Fibroblast of lung (primary cell): ENCODE results near the gene KCNG2.

Source experiments
- EZH2 ChIP-seq: IDR thresholded peaks from 2 replicates; pipeline ENCODE4 v1.5.1; 2012; ENCODE audit warnings: low read length, control low read depth, mild to moderate bottlenecking; ENCODE audit errors: missing control alignments
- TF ChIP-seq, protein P1 (sequence below), 2 donors: IDR thresholded peaks in 1 of 2; conservative IDR thresholded peaks in 1 of 2; 1 replicate in 1 of 2; 2 replicates in 1 of 2; pipeline ENCODE4 v1.5.1; 2011 to 2012; ENCODE audit warnings: low read length in 2 of 2, control low read depth in 1 of 2, inconsistent platforms in 1 of 2, low read depth in 1 of 2, mild to moderate bottlenecking in 1 of 2

DNA sequence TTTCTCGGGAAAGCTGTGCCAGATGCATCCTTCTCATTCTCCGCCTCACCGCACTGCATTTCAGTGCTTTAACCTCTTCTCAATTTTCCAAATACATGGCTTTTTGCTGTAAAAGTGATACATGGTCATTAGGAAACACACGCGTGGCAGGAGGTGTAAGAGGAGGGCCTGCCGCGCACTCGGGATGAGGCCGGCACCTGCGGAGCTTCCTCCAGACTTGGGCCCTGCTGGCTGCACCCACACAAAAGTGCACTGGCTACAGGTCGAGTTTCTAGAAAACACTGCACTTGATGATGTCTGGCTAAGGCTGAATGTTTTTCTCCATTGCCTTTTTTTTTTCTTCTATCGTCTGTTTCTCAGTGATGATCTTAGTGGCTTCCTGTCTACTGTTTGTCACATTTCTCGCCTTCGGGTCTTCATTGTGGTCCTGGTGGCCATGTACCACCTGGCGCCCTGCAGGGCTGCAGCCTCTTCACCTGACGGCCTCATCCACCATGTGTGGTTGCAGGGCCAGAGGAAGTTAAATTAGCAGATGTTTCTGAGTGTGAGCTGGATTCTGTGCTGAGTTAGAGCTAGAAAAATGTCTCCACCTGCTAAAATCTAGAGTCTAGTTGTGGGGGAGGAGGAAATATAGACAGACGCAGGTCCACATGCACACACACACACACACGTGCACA, 7.6 kb downstream of the KCNG2 start:
- TF ChIP-seq, protein P1, sequence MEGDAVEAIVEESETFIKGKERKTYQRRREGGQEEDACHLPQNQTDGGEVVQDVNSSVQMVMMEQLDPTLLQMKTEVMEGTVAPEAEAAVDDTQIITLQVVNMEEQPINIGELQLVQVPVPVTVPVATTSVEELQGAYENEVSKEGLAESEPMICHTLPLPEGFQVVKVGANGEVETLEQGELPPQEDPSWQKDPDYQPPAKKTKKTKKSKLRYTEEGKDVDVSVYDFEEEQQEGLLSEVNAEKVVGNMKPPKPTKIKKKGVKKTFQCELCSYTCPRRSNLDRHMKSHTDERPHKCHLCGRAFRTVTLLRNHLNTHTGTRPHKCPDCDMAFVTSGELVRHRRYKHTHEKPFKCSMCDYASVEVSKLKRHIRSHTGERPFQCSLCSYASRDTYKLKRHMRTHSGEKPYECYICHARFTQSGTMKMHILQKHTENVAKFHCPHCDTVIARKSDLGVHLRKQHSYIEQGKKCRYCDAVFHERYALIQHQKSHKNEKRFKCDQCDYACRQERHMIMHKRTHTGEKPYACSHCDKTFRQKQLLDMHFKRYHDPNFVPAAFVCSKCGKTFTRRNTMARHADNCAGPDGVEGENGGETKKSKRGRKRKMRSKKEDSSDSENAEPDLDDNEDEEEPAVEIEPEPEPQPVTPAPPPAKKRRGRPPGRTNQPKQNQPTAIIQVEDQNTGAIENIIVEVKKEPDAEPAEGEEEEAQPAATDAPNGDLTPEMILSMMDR (conservative IDR thresholded peaks at IDR 0.05 in 1 of 2, IDR thresholded peaks at IDR 0.05 in 1 of 2; ENCODE audit: low read depth in 1 of 2, low read length in 2 of 2): no peak
- no peak for TF ChIP-seq EZH2
